SK-N-SH (cell line): ENCODE results near the gene SOX11. TPM values are rescaled to one million over a fixed set of nuclear protein-coding genes. Genes with fewer than 3 reads are reported as not detected.

Source experiments
- CTCF ChIA-PET: fragments of 300-600, 350-600 bp; formaldehyde crosslinking; extraction: SDS; loops from one replicate; lab custom pipeline; 2021; lab: Yijun Ruan, JAX
- POLR2A ChIA-PET: fragments of 350-600 bp; sonication (Branson Sonifier 250); formaldehyde crosslinking; extraction: SDS; loops from one replicate; lab custom pipeline; 2020; ENCODE audit warnings: antibody characterized with exemption, inconsistent platforms; lab: Yijun Ruan, JAX
- DNase-seq: peaks from one replicate; pipeline ENCODE4 v3.0.0; 2012
- H2AFZ ChIP-seq: fragments of 200-600 bp; sonication (generic); 2 replicates; pipeline ENCODE4 v1.8.1; 2016; ENCODE audit warnings: antibody characterized with exemption, mild to moderate bottlenecking, low read depth
- H3F3A ChIP-seq: fragments of 200-600 bp; sonication (generic); replicated peaks from 2 replicates; pipeline ENCODE3; 2016; ENCODE audit warnings: antibody characterized with exemption, mild to moderate bottlenecking; ENCODE audit not compliant: insufficient read depth
- H3K27ac ChIP-seq, 2 experiments: fragments of 200-500 bp in 1 of 2; fragments of 200-600 bp in 1 of 2; sonication (Bioruptor generic) in 1 of 2; sonication (generic), shearing (Covaris generic) in 1 of 2; 2 replicates each; pipeline versions ENCODE4 v1.5.1 to v1.6.1; 2014 to 2016; ENCODE audit warnings: low read depth in 2 of 2, inconsistent platforms in 1 of 2, low read length in 1 of 2, mild to moderate bottlenecking in 1 of 2, mixed read lengths in 1 of 2
- H3K27me3 ChIP-seq: fragments of 200-600 bp; sonication (generic), shearing (Covaris generic); 2 replicates; pipeline ENCODE4 v1.6.1; 2016; ENCODE audit warnings: mixed run types; ENCODE audit not compliant: insufficient read depth
- H3K36me3 ChIP-seq, 2 experiments: fragments of 200-500 bp in 1 of 2; fragments of 200-600 bp in 1 of 2; sonication (Bioruptor generic) in 1 of 2; sonication (generic) in 1 of 2; replicated peaks in 1 of 2; 2 replicates each; pipeline versions ENCODE3 to v1.5.1; 2014 to 2016; ENCODE audit warnings: low read length in 1 of 2, mild to moderate bottlenecking in 1 of 2; ENCODE audit not compliant: insufficient read depth in 2 of 2, control insufficient read depth in 1 of 2
- H3K4me1 ChIP-seq, 2 experiments: fragments of 200-500 bp in 1 of 2; fragments of 200-600 bp in 1 of 2; sonication (Bioruptor generic) in 1 of 2; sonication (generic), shearing (Covaris generic) in 1 of 2; 2 replicates each; pipeline versions ENCODE4 v1.5.1 to v1.6.1; 2014 to 2016; ENCODE audit warnings: low read depth in 1 of 2, low read length in 1 of 2, mixed run types in 1 of 2; ENCODE audit not compliant: insufficient read depth in 2 of 2, control insufficient read depth in 1 of 2
- H3K4me2 ChIP-seq: fragments of 200-600 bp; sonication (generic), shearing (Covaris generic); 2 replicates; pipeline ENCODE4 v1.6.1; 2017; ENCODE audit warnings: mixed run types
- H3K4me3 ChIP-seq, 2 experiments: fragments of 200-500 bp in 1 of 2; fragments of 200-600 bp in 1 of 2; sonication (Bioruptor generic) in 1 of 2; sonication (generic), shearing (Covaris generic) in 1 of 2; 2 replicates each; pipeline versions ENCODE4 v1.5.1 to v1.8.1; 2014 to 2016; ENCODE audit warnings: low read depth in 2 of 2, inconsistent platforms in 1 of 2, low read length in 1 of 2, mild to moderate bottlenecking in 1 of 2, mixed read lengths in 1 of 2, moderate library complexity in 1 of 2
- H3K79me2 ChIP-seq: fragments of 200-600 bp; sonication (generic); 2 replicates; pipeline ENCODE4 v1.8.1; 2017; ENCODE audit warnings: mild to moderate bottlenecking; ENCODE audit not compliant: insufficient read depth
- H3K9ac ChIP-seq: fragments of 200-600 bp; sonication (generic); 2 replicates; pipeline ENCODE4 v1.6.1; 2017; ENCODE audit warnings: mixed run types
- H3K9me2 ChIP-seq: fragments of 200-600 bp; sonication (generic); 2 replicates; pipeline ENCODE4 v1.6.1; 2017; ENCODE audit warnings: mixed run types
- H3K9me3 ChIP-seq: fragments of 200-600 bp; sonication (generic); 2 replicates; pipeline ENCODE4 v1.6.1; 2017; ENCODE audit warnings: mixed run types, mild to moderate bottlenecking, moderate library complexity
- H4K20me1 ChIP-seq: fragments of 200-600 bp; sonication (generic); 2 replicates; pipeline ENCODE4 v1.6.1; 2017; ENCODE audit warnings: mild to moderate bottlenecking, mixed run types; ENCODE audit not compliant: insufficient read depth
- ELF1 ChIP-seq: IDR thresholded peaks from 2 replicates; pipeline ENCODE4 v1.4.0; 2012
- EZH2phosphoT487 ChIP-seq: fragments of 200-600 bp; sonication (generic); IDR thresholded peaks from 2 replicates; pipeline ENCODE4 v1.6.1; 2017; ENCODE audit warnings: low read depth, mixed run types, mild to moderate bottlenecking, antibody characterized with exemption, moderate library complexity, borderline replicate concordance
- FOSL2 ChIP-seq: IDR thresholded peaks from 2 replicates; pipeline ENCODE4 v1.4.0; 2012; ENCODE audit warnings: low read depth, mild to moderate bottlenecking, moderate library complexity, borderline replicate concordance
- GABPA ChIP-seq: IDR thresholded peaks from 2 replicates; pipeline ENCODE4 v1.4.0; 2012; ENCODE audit warnings: low read depth, mild to moderate bottlenecking
- GATA2 ChIP-seq: sonication (generic); formaldehyde crosslinking; IDR thresholded peaks from 2 replicates; pipeline ENCODE4 v1.5.0; 2020; ENCODE audit warnings: mild to moderate bottlenecking, missing genetic modification reagents
- IRF3 ChIP-seq: fragments of 150-350 bp; IDR thresholded peaks from 2 replicates; pipeline ENCODE4 v1.6.1; 2016; ENCODE audit warnings: mild to moderate bottlenecking, low read depth, low read length
- MAX ChIP-seq: IDR thresholded peaks from 2 replicates; pipeline ENCODE4 v1.4.0; 2012; ENCODE audit warnings: low read depth
- NRF1 ChIP-seq: IDR thresholded peaks from 2 replicates; pipeline ENCODE4 v1.6.1; 2012; ENCODE audit warnings: low read depth, mild to moderate bottlenecking, low read length
- POLR2AphosphoS5 ChIP-seq: IDR thresholded peaks from 2 replicates; pipeline ENCODE4 v1.6.1; 2012; ENCODE audit warnings: low read depth, low read length
- RCOR1 ChIP-seq: fragments of 150-350 bp; IDR thresholded peaks from 2 replicates; pipeline ENCODE4 v1.6.1; 2017; ENCODE audit warnings: antibody characterized with exemption, low read length
- RXRA ChIP-seq: IDR thresholded peaks from 2 replicates; pipeline ENCODE4 v1.4.0; 2012; ENCODE audit warnings: low read depth, mild to moderate bottlenecking, borderline replicate concordance
- TAF1 ChIP-seq: IDR thresholded peaks from 2 replicates; pipeline ENCODE4 v1.6.1; 2012; ENCODE audit warnings: low read depth, mild to moderate bottlenecking, low read length, moderate library complexity, borderline replicate concordance
- TCF12 ChIP-seq: IDR thresholded peaks from 2 replicates; pipeline ENCODE4 v1.4.0; 2012
- TEAD4 ChIP-seq: IDR thresholded peaks from 2 replicates; pipeline ENCODE4 v1.4.0; 2012; ENCODE audit warnings: mild to moderate bottlenecking, borderline replicate concordance; ENCODE audit not compliant: insufficient read depth
- ZBTB33 ChIP-seq: IDR thresholded peaks from 2 replicates; pipeline ENCODE4 v1.4.0; 2012; ENCODE audit warnings: low read depth, borderline replicate concordance
- WGBS: methylation state at CpG from one replicate; pipeline ENCODE4 v1.1.6; 2017; ENCODE audit warnings: low lambda C conversion rate; 5-methylcytosine and 5-hydroxymethylcytosine counted together
- polyA plus RNA-seq, 3 experiments: library from polyadenylated mRNA; depleted of rRNA; stranded (reverse); fragments of >200 nt; gene quantifications; 2 replicates each; pipeline ENCODE4 v1.2.3, GENCODE V29; 2012

The SOX11 gene
- polyA plus RNA-seq, 1 of the 3 experiments (the other 2 are of a cell fraction) = 3.4 TPM

- TF ChIP-seq RCOR1 (peak; percentile 83), EZH2phosphoT487 (no peak), FOSL2 (no peak), ELF1 (no peak), MAX (no peak)
These were observed 23.4 kb upstream of the SOX11 start (continued) for GRCh38 chr2:5668682-5669250.

- Histone ChIP-seq H3K9me3 (no peaks in the 10 kb centered on the region), H3K9me2 (no peaks in the 10 kb centered on the region), H3K9ac (no peak overlapping the region), H3K36me3 (no peaks in the 10 kb centered on the region), H3K4me2 (no peak overlapping the region), H4K20me1 (no peaks in the 10 kb centered on the region), H3K79me2 (no peaks in the 10 kb centered on the region), H3F3A (no peaks in the 10 kb centered on the region), H3K4me3 (no peak overlapping the region), H3K4me1 (peaks cover 0 to 13% of the 10 kb centered on the region in 2 experiments; a peak in 2 of 4 replicates), H2AFZ (no peak overlapping the region), H3K27ac (no peak overlapping the region), H3K27me3 (peaks cover 11% of the 10 kb centered on the region)
- TF ChIP-seq NRF1 (no peak), TAF1 (no peak), FOSL2 (no peak), ZBTB33 (no peak)
- no peak for DNase-seq
- ChIA-PET CTCF (interaction anchor here (0.7 kb wide), 1 partner anchor 456 kb away, joined by 3 read pairs; no protein-coding TSS in a partner anchor), POLR2A (no interaction called here)
- WGBS = 81% methylated on average over 15 of the region's 15 CpGs
These were observed 19.4 kb upstream of the SOX11 start for GRCh38 chr2:5672749-5673144.

GRCh38 chr2:5673145-5674025 lies 18.8 kb upstream of the SOX11 start:
- Histone ChIP-seq H3K27me3 (peaks cover 11% of the 10 kb centered on the region), H3K79me2 (no peaks in the 10 kb centered on the region), H3F3A (no peaks in the 10 kb centered on the region), H2AFZ (peak overlapping the region; percentile 1; the same call in 1 of the 2 replicates), H3K4me1 (peaks cover 0 to 13% of the 10 kb centered on the region in 2 experiments; a peak in 2 of 4 replicates), H3K9me3 (no peaks in the 10 kb centered on the region), H3K27ac (no peak overlapping the region), H3K36me3 (no peaks in the 10 kb centered on the region), H3K4me2 (peak overlapping the region; percentile 46), H3K9me2 (no peaks in the 10 kb centered on the region), H3K4me3 (peak overlapping the region; percentile 4 to 37; a peak in 3 of 4 replicates), H3K9ac (no peak overlapping the region), H4K20me1 (no peaks in the 10 kb centered on the region)
- CTCF ChIA-PET = interaction anchor here (0.7 to 1.4 kb wide), 4 partner anchors 17 to 456 kb away, joined by 3 to 4 read pairs (median 3); no protein-coding TSS in a partner anchor
- TF ChIP-seq RXRA = no peak
- no peak for TF ChIP-seq GATA2 (CRISPR knock-in tag)
- TF ChIP-seq GABPA = no peak
- no peak for TF ChIP-seq IRF3
- no peak for TF ChIP-seq POLR2AphosphoS5
- no peak for TF ChIP-seq FOSL2
- no peak for TF ChIP-seq TEAD4
- TF ChIP-seq TCF12 = no peak
- POLR2A ChIA-PET = interaction anchor here (0.8 kb wide), 1 partner anchor 21 kb away, joined by 4 read pairs; no protein-coding TSS in a partner anchor
- WGBS = 29% methylated on average over 43 of the region's 58 CpGs
- peak; percentile 85 for DNase-seq
